ENCODE results near the gene NFIA. TPM values are rescaled to one million over a fixed set of nuclear protein-coding genes. Genes with fewer than 3 reads are reported as not detected.

Gene NFIA
- total and polyA plus RNA-seq, 9 of the 15 experiments (the other 6 are each of a cell fraction or from before 2014, with no cell fraction given), result 5.3 to 24.9 (median 9.8) TPM

DNA sequence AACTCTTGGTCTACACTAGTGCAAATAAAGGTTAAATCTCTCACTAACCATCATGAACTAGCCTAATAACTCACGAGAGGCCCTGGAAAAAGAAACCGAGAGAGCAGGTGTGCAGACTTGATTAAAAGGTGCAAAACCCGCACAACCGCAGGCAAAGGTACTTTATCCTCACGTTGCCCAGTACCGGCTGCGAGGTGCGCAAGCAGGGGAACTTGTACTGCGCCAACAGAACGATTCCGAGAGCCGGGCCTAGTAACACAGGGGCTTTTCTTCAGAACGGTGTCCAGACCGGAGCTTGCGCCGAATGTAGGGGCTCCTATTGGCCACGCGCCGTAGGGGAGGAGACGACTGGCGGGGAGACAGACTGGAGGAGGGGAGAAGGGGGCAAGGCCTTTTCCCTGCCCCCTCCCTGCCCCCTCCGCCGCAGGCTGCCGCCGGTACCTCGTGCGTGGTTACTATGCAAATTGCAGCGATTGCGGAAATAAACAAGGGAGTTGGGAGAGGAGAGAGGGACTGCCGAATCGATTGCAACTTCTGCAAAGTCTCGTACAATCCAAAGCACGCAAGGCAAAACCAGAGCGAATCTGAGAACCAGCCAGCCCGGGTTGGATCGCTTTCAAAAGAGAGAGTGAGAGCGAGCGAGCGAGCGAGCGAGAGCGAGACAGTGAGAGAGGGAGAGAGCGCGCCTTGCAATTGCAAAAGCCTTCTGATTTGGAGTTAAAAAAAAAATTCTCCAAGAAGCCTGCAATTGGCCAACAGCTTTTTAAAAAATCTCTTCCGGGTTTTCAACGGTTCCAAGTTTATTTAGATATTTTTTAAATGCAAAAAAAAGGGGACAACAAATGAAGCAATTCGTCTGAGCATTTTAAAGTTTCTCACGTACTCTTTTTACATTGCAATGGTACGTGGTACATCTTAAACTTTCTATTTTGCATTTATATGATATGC lies 5.4 kb upstream of the NFIA start:
- in situ Hi-C loops (cut with MboI) (no loop called here), intact Hi-C loops (cut with micrococcal nuclease) (loop anchor here (2.0 kb wide), 1 partner anchor 64 kb away; no protein-coding TSS in a partner anchor)
- H2AFZ ChIP-seq (ENCODE audit: low read depth, low read length), result peak overlapping the region; percentile 95
- H3K79me2 ChIP-seq (ENCODE audit: control insufficient read depth, insufficient read depth, low read length), result 0 out of 3 replicates have a peak, but pooled peaks cover 3% of the 10 kb centered on the region
- no peaks in the 10 kb centered on the region for H3K36me3 ChIP-seq (ENCODE audit: control insufficient read depth, insufficient read depth, low read length)
- FAIRE-seq, result peak; percentile 59
- no peaks in the 10 kb centered on the region for H3K9me1 ChIP-seq (ENCODE audit: control insufficient read depth, insufficient read depth, low read length)
- H3K4me1 ChIP-seq (replicated peaks in 1 of 2; ENCODE audit: control insufficient read depth in 2 of 2, insufficient read depth in 2 of 2, low read length in 2 of 2), result peaks cover 7 to 34% of the 10 kb centered on the region in 2 experiments; a peak in 4 of 5 replicates
- peak overlapping the region; percentile 86 for H3K4me2 ChIP-seq (ENCODE audit: insufficient read depth, low read length)
- H3K9ac ChIP-seq (ENCODE audit: insufficient read depth in 1 of 2, low read depth in 2 of 2, low read length in 2 of 2), result peak overlapping the region; percentile 67 to 85
- H3K4me3 ChIP-seq, result peak overlapping the region; percentile 47
- peak; percentile 88 for ATAC-seq
- WGBS (ENCODE audit: insufficient coverage, low coverage, missing lambda C conversion rate), result under 1% methylated on average over 40 of the region's 49 CpGs
- DNase-seq (ENCODE audit: extremely low read depth in 1 of 4, low spot score in 3 of 4), result peak; percentile 86 to 96 (median 90)
- CTCF ChIA-PET (ENCODE audit: low intra/inter-chr PET ratio), result no interaction called here
- H4K20me1 ChIP-seq (replicated peaks; ENCODE audit: control insufficient read depth, insufficient read depth, low read length), result no peaks in the 10 kb centered on the region
- no peaks in the 10 kb centered on the region for H3K9me3 ChIP-seq (replicated peaks; ENCODE audit: control insufficient read depth, insufficient read depth, low read depth, low read length)
- TSS peak; percentile 71 for BruUV-seq (replicated peaks)
- peak overlapping the region; percentile 73 for H3K27ac ChIP-seq (ENCODE audit: extremely low read depth, low read depth, low read length)
- POLR2A ChIA-PET, result interaction anchor here (0.6 to 2.9 kb wide), 15 partner anchors 7 to 154 kb away, joined by 3 to 18 read pairs (median 4); no protein-coding TSS in a partner anchor
- no peaks in the 10 kb centered on the region for H3K27me3 ChIP-seq (ENCODE audit: control insufficient read depth in 2 of 2, insufficient read depth in 2 of 2, low read length in 2 of 2)
- TF ChIP-seq ELK1 (CRISPR knock-in tag; IDR thresholded peaks at IDR 0.05) (no peak), RBM22 (IDR thresholded peaks at IDR 0.05; ENCODE audit: low read depth, low read length, poor library complexity, severe bottlenecking) (no peak), HOMEZ (CRISPR knock-in tag; IDR thresholded peaks at IDR 0.05) (no peak), RBBP5 (IDR thresholded peaks at IDR 0.05; ENCODE audit: borderline replicate concordance, insufficient read depth, low read length, poor library complexity, severe bottlenecking) (peak; percentile 72), NKRF (IDR thresholded peaks at IDR 0.05; ENCODE audit: borderline replicate concordance) (peak; percentile 61; the same call in 1 of the 2 replicates), TEAD1 (CRISPR knock-in tag; IDR thresholded peaks at IDR 0.05) (peak in 1 of 2 experiments; percentile 63; a peak in 1 of 4 replicates), E2F3 (CRISPR knock-in tag; IDR thresholded peaks at IDR 0.05) (no peak), GATAD2A (IDR thresholded peaks at IDR 0.05) (peak; percentile 41; the same call in 1 of the 2 replicates), EZH2 (IDR thresholded peaks at IDR 0.05; ENCODE audit: borderline replicate concordance, low read depth, low read length) (no peak), LCOR (CRISPR knock-in tag; IDR thresholded peaks at IDR 0.05) (peak; percentile 75; the same call in 1 of the 2 replicates), MXI1 (IDR thresholded peaks at IDR 0.05; ENCODE audit: low read depth, low read length) (peak; percentile 75), KDM1A (IDR thresholded peaks at IDR 0.05) (peak; percentile 68 to 78; a peak in 3 of 4 replicates), SMARCB1 (IDR thresholded peaks at IDR 0.05; ENCODE audit: insufficient read length, low read depth) (no peak)
- TF ChIP-seq, protein P1, sequence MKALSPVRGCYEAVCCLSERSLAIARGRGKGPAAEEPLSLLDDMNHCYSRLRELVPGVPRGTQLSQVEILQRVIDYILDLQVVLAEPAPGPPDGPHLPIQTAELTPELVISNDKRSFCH (CRISPR knock-in tag; IDR thresholded peaks at IDR 0.05), result no peak
- TF ChIP-seq, protein P1 (tag; IDR thresholded peaks at IDR 0.05), result peak; percentile 42; the same call in 1 of the 2 replicates
